Kidney (tissue), 14 donors: Measurements from ENCODE around the gene ZNF594. TPM values are rescaled to one million over a fixed set of nuclear protein-coding genes. Genes with fewer than 3 reads are reported as not detected.

ENCODE experiments used
- DNase-seq, 5 donors: peaks; one replicate each; pipeline ENCODE4 v3.0.0-alpha.2; 2013 to 2020
- FAIRE-seq: peaks from 2 replicates; lab custom pipeline; 2012; peaks lifted over from hg19 to GRCh38; lab: Jason Lieb, UNC
- H3K27ac ChIP-seq, 2 donors: one replicate each; pipeline ENCODE4 v1.7.0; 2013; ENCODE audit warnings: low read depth in 2 of 2, low read length in 2 of 2, inconsistent platforms in 1 of 2
- H3K27me3 ChIP-seq: one replicate; pipeline ENCODE4 v1.7.1; 2013; ENCODE audit warnings: low read length, inconsistent platforms; ENCODE audit not compliant: control insufficient read depth, insufficient read depth
- H3K36me3 ChIP-seq, 3 donors: one replicate each; pipeline versions ENCODE4 v1.7.0 to v1.7.1; 2013; ENCODE audit warnings: low read length in 3 of 3, control low read depth in 1 of 3, inconsistent platforms in 1 of 3; ENCODE audit not compliant: insufficient read depth in 3 of 3, control insufficient read depth in 2 of 3
- H3K4me1 ChIP-seq, 3 donors: one replicate each; pipeline versions ENCODE4 v1.7.0 to v1.7.1; 2013; ENCODE audit warnings: low read length in 3 of 3, inconsistent platforms in 1 of 3, low read depth in 1 of 3; ENCODE audit not compliant: control insufficient read depth in 2 of 3, insufficient read depth in 2 of 3
- H3K4me3 ChIP-seq, 3 donors: one replicate each; pipeline versions ENCODE4 v1.7.0 to v1.8.1; 2013; ENCODE audit warnings: low read length in 3 of 3, control low read depth in 1 of 3, inconsistent platforms in 1 of 3
- H3K9ac ChIP-seq, 3 donors: one replicate each; pipeline versions ENCODE4 v1.7.0 to v1.7.1; 2013; ENCODE audit warnings: low read length in 3 of 3, control low read depth in 1 of 3, inconsistent platforms in 1 of 3
- H3K9me3 ChIP-seq, 3 donors: one replicate each; pipeline versions ENCODE4 v1.7.0 to v1.7.1; 2013; ENCODE audit warnings: low read length in 3 of 3, control low read depth in 1 of 3, inconsistent platforms in 1 of 3; ENCODE audit not compliant: control insufficient read depth in 2 of 3, insufficient read depth in 1 of 3
- intact Hi-C: fragments of 100-400 bp; cut with DNase I; formaldehyde crosslinking; loops from one replicate; pipeline ENCODE4 v1.11.1; 2022
- polyA plus RNA-seq: library from polyadenylated mRNA; stranded (reverse); fragments of 350-450 nt; fragmentation: Illumina TruSeq; extraction: RNeasy Lipid Tissue Mini Kit (QIAGEN cat#74804); gene quantifications from one replicate; pipeline ENCODE4 v1.2.3, GENCODE V29; 2014; ENCODE audit warnings: low read depth, low replicate concordance; ENCODE audit not compliant: insufficient read depth
- total RNA-seq: library from RNA; stranded (reverse); fragmentation: NEBNext Ultra II Directional; extraction: Animal tissue kit (Norgen Biotek cat#: 25700); gene quantifications from one replicate; pipeline ENCODE4 v1.2.1, GENCODE V29; 2021
- TF ChIP-seq, protein P1 (sequence below): IDR thresholded peaks from 3 replicates; pipeline ENCODE4 v1.5.1; 2012; ENCODE audit warnings: mild to moderate bottlenecking, moderate library complexity, borderline replicate concordance; ENCODE audit not compliant: insufficient read depth; ENCODE audit errors: extremely low read depth
- donor health status: control.
- donor health status: control.
- donor health status: control.
- donor health status: control.
- donor health status: control.
- donor health status: DM: yes; HTN: yes; CAD: no.
- donor health status: Normal renal cell carcinoma (clear cell type).

ZNF594 gene
- total and polyA plus RNA-seq, 2 donors from 2014 or later = 1.9 to 12.3 TPM

DNA sequence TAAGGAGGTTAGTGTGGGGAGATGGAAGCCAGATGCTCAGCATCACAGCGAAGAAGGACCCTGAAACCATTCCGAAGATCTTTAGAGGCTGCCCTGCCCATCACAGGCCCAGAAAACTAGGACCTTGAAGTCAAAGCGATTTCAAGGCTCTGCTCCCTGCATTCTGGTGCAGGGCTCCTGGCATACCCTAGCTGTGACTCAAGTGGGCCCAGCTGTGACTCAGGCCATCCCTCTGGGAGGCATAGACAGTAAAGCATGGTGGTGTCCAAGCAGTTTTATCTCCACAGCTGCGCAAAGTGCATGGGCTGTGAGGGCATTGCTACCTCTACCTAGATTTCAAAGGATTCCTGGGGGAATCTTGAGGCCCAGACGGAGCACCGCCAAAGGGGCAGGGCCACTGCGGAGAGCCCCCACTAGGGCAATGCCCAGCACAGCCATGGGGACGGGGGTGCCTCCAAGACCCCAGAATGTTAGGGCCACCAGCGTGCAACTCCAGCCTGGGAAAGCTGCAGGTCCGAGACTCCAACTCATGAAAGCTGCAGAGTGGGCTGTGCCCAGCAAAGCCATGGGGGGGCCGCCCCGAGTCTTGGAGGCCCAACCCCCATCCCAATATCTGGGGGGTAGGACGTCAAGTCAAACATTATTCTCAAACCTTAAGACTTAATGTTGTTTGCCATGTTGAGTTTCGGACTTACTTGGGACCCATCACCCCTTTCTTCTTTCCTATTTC is 11.7 kb upstream of the ZNF594 start:
- Histone ChIP-seq H3K4me3 (no peak overlapping the region), H3K4me1 (peaks cover 0 to 5% (median 0%) of the 10 kb centered on the region in 3 donors), H3K27me3 (no peaks in the 10 kb centered on the region), H3K9me3 (no peaks in the 10 kb centered on the region), H3K9ac (no peak overlapping the region), H3K36me3 (peaks cover 0 to 4% (median 0%) of the 10 kb centered on the region in 3 donors), H3K27ac (no peak overlapping the region)
- no peak for FAIRE-seq
- no peak for DNase-seq
- TF ChIP-seq, protein P1, sequence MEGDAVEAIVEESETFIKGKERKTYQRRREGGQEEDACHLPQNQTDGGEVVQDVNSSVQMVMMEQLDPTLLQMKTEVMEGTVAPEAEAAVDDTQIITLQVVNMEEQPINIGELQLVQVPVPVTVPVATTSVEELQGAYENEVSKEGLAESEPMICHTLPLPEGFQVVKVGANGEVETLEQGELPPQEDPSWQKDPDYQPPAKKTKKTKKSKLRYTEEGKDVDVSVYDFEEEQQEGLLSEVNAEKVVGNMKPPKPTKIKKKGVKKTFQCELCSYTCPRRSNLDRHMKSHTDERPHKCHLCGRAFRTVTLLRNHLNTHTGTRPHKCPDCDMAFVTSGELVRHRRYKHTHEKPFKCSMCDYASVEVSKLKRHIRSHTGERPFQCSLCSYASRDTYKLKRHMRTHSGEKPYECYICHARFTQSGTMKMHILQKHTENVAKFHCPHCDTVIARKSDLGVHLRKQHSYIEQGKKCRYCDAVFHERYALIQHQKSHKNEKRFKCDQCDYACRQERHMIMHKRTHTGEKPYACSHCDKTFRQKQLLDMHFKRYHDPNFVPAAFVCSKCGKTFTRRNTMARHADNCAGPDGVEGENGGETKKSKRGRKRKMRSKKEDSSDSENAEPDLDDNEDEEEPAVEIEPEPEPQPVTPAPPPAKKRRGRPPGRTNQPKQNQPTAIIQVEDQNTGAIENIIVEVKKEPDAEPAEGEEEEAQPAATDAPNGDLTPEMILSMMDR = no peak
- intact Hi-C loops = no loop called here

GRCh38 chr17:5201011-5201410 is 9.3 kb upstream of the ZNF594 start:
- H3K9ac ChIP-seq = no peak overlapping the region
- TF ChIP-seq, protein P1 = no peak
- H3K36me3 ChIP-seq = peaks cover 0 to 4% (median 0%) of the 10 kb centered on the region in 3 donors
- no peaks in the 10 kb centered on the region for H3K27me3 ChIP-seq
- no peak overlapping the region for H3K4me3 ChIP-seq
- no peaks in the 10 kb centered on the region for H3K9me3 ChIP-seq
- intact Hi-C loops = no loop called here
- FAIRE-seq = no peak
- DNase-seq = peak in 3 of 5 donors; percentile 19 to 63 (median 53)
- no peak overlapping the region for H3K27ac ChIP-seq
- H3K4me1 ChIP-seq = peaks cover 0 to 5% (median 0%) of the 10 kb centered on the region in 3 donors

GRCh38 chr17:5200360-5200759 is 8.7 kb upstream of the ZNF594 start:
- TF ChIP-seq, protein P1 = no peak
- H3K4me1 ChIP-seq = peaks cover 0 to 5% (median 0%) of the 10 kb centered on the region in 3 donors
- H3K36me3 ChIP-seq = peaks cover 0 to 4% (median 0%) of the 10 kb centered on the region in 3 donors
- FAIRE-seq = no peak
- no peak for DNase-seq
- no peak overlapping the region for H3K9ac ChIP-seq
- no peaks in the 10 kb centered on the region for H3K27me3 ChIP-seq
- intact Hi-C loops = no loop called here
- H3K4me3 ChIP-seq = no peak overlapping the region
- no peak overlapping the region for H3K27ac ChIP-seq
- no peaks in the 10 kb centered on the region for H3K9me3 ChIP-seq
